Measurements from ENCODE around the gene MTCH1.

The MTCH1 gene

DNA sequence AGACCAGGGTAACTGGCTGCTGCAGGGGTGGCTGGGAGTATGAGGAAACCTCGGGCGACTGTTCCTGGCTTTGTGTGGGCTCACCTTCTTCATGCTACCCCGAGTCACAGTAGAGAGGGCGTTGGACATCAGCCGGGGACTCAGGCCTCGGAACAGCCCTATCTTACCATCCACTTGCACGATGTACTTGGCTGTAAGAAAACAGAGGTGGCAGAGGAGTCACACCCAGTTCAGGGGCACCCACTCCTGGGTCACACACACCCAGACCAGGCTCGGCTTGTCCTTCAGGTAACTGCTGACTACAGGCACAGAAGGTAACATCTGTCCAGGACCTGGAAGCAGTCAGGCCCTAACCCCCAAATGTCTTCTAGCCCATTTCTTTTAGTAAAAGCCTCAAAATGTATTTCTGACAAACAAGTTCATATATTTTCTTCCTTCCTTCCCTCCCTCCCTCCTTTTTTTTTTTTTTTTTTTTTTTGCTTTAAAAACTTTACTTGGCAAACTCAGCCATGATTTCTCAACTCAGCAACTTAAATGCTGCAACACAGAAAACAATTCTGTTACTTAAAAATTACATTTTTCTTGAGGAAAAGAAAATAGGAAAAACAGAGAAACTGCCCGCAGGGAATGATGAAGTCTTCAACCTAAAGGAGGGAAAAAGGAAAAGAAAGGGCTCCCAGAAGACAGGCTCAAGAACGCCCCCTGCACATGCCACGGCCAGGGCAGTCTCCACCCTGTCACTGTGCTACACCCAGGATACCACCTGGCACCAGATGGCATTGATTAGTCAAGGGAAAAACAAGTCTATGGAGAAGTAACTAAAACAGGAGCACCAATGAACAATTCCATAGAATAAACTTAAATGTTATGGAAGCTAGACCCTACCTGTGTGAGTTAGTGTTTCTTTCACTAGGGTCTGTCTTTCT, 7.3 kb downstream of the MTCH1 start:
- POLR2A ChIA-PET = interaction anchor here (0.9 to 1.7 kb wide), 2 partner anchors 7 to 39 kb away, joined by 3 to 6 read pairs; partner anchors contain the start of gene MTCH1

DNA sequence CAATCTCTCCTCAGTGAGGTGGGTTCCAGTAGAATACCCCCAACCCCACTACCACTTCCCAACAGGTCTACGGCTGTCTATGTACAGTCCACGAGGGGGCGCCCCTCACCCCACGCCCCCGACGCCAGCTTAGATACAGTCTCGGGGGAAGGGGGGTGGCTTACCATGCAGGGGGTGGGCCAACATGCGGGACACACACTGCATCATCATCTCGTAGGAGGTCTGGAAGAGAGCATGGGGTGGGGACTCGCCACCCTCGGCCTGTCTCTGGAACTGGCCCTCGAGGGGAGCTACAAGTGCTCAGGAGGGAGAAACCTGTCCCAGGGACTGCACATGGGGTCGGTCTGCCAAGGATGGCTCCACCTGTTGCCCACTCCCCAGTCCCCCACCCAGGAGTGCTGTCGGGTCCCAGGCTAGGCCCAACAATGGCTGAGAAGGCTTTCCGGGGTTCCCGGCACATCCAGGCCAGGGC, 8.5 kb downstream of the MTCH1 start:
- DNase-seq (ENCODE audit: extremely low spot score) = peak; percentile 58
- POLR2A ChIA-PET = interaction anchor here (0.6 to 1.7 kb wide), 2 partner anchors 9 to 11 kb away, joined by 3 to 6 read pairs; partner anchors contain the start of gene MTCH1
- CTCF ChIA-PET = interaction anchor here (0.6 to 3.4 kb wide), 7 partner anchors 10 to 233 kb away, joined by 3 to 22 read pairs (median 3); partner anchors contain the start of gene C6orf89
- TF ChIP-seq ARNT (IDR thresholded peaks at IDR 0.05) (no peak), SUZ12 (IDR thresholded peaks at IDR 0.05) (no peak), ZNF384 (IDR thresholded peaks at IDR 0.05) (no peak), L3MBTL2 (conservative IDR thresholded peaks at IDR 0.05) (no peak), LEF1 (IDR thresholded peaks at IDR 0.05; ENCODE audit: borderline replicate concordance) (no peak), CTBP1 (IDR thresholded peaks at IDR 0.05; ENCODE audit: borderline replicate concordance) (no peak), ELF4 (IDR thresholded peaks at IDR 0.05) (no peak), TARDBP (IDR thresholded peaks at IDR 0.05) (no peak), HDGF (IDR thresholded peaks at IDR 0.05; ENCODE audit: borderline replicate concordance) (no peak), SP1 (IDR thresholded peaks at IDR 0.05) (no peak), FOXM1 (IDR thresholded peaks at IDR 0.05; ENCODE audit: borderline replicate concordance) (no peak), FOXA1 (IDR thresholded peaks at IDR 0.05) (no peak), NFRKB (IDR thresholded peaks at IDR 0.05) (no peak), FOXK2 (IDR thresholded peaks at IDR 0.05) (no peak), BHLHE40 (IDR thresholded peaks at IDR 0.05; ENCODE audit: borderline replicate concordance) (no peak), PKNOX1 (IDR thresholded peaks at IDR 0.05) (no peak)

More for the DNA sequence above, 7.3 kb downstream of the MTCH1 start:
- TF ChIP-seq FOXM1 (IDR thresholded peaks at IDR 0.05; ENCODE audit: borderline replicate concordance) (no peak), SP1 (IDR thresholded peaks at IDR 0.05) (no peak), BHLHE40 (IDR thresholded peaks at IDR 0.05; ENCODE audit: borderline replicate concordance) (no peak), LEF1 (IDR thresholded peaks at IDR 0.05; ENCODE audit: borderline replicate concordance) (no peak), ZNF384 (IDR thresholded peaks at IDR 0.05) (no peak), TARDBP (IDR thresholded peaks at IDR 0.05) (no peak)
- no peak for DNase-seq (ENCODE audit: extremely low spot score)
- CTCF ChIA-PET = interaction anchor here (1.1 to 3.4 kb wide), 2 partner anchors 39 to 232 kb away, joined by 3 to 22 read pairs; no protein-coding TSS in a partner anchor

GRCh38 chr6:36976931-36977330, 9.1 kb downstream of the MTCH1 start:
- POLR2A ChIA-PET = interaction anchor here (1.7 kb wide), 1 partner anchor 9 kb away, joined by 6 read pairs; the partner anchor contains the start of gene MTCH1
- TF ChIP-seq PKNOX1 (IDR thresholded peaks at IDR 0.05) (no peak), SP1 (IDR thresholded peaks at IDR 0.05) (no peak), ARNT (IDR thresholded peaks at IDR 0.05) (no peak), CTBP1 (IDR thresholded peaks at IDR 0.05; ENCODE audit: borderline replicate concordance) (no peak), LEF1 (IDR thresholded peaks at IDR 0.05; ENCODE audit: borderline replicate concordance) (no peak), NFRKB (IDR thresholded peaks at IDR 0.05) (no peak), SUZ12 (IDR thresholded peaks at IDR 0.05) (no peak)
- no peak for DNase-seq (ENCODE audit: extremely low spot score)
- CTCF ChIA-PET = interaction anchor here (0.6 to 3.4 kb wide), 5 partner anchors 11 to 91 kb away, joined by 3 to 22 read pairs (median 3); partner anchors contain the start of gene C6orf89

GRCh38 chr6:36976509-36976908, 9.5 kb downstream of the MTCH1 start:
- DNase-seq (ENCODE audit: extremely low spot score) = no peak
- POLR2A ChIA-PET = interaction anchor here (1.1 kb wide), 1 partner anchor 8 kb away, joined by 3 read pairs; no protein-coding TSS in a partner anchor
- CTCF ChIA-PET = interaction anchor here (3.4 kb wide), 1 partner anchor 42 kb away, joined by 22 read pairs; no protein-coding TSS in a partner anchor
- TF ChIP-seq LEF1 (IDR thresholded peaks at IDR 0.05; ENCODE audit: borderline replicate concordance) (no peak), FOXK2 (IDR thresholded peaks at IDR 0.05) (no peak), ELF4 (IDR thresholded peaks at IDR 0.05) (no peak), NFRKB (IDR thresholded peaks at IDR 0.05) (no peak), FOXA1 (IDR thresholded peaks at IDR 0.05) (no peak), L3MBTL2 (conservative IDR thresholded peaks at IDR 0.05) (no peak), SP1 (IDR thresholded peaks at IDR 0.05) (no peak), SUZ12 (IDR thresholded peaks at IDR 0.05) (no peak), ARNT (IDR thresholded peaks at IDR 0.05) (no peak), FOXM1 (IDR thresholded peaks at IDR 0.05; ENCODE audit: borderline replicate concordance) (no peak), TARDBP (IDR thresholded peaks at IDR 0.05) (no peak), ZNF384 (IDR thresholded peaks at IDR 0.05) (no peak), CTBP1 (IDR thresholded peaks at IDR 0.05; ENCODE audit: borderline replicate concordance) (no peak), PKNOX1 (IDR thresholded peaks at IDR 0.05) (no peak), BHLHE40 (IDR thresholded peaks at IDR 0.05; ENCODE audit: borderline replicate concordance) (no peak), HDGF (IDR thresholded peaks at IDR 0.05; ENCODE audit: borderline replicate concordance) (no peak)

GRCh38 chr6:36976007-36976264, 10.1 kb downstream of the MTCH1 start:
- TF ChIP-seq FOXA1 (IDR thresholded peaks at IDR 0.05) (no peak), CTBP1 (IDR thresholded peaks at IDR 0.05; ENCODE audit: borderline replicate concordance) (no peak), NFRKB (IDR thresholded peaks at IDR 0.05) (no peak), ZNF384 (IDR thresholded peaks at IDR 0.05) (no peak), SP1 (IDR thresholded peaks at IDR 0.05) (no peak), PKNOX1 (IDR thresholded peaks at IDR 0.05) (no peak), FOXK2 (IDR thresholded peaks at IDR 0.05) (no peak), FOXM1 (IDR thresholded peaks at IDR 0.05; ENCODE audit: borderline replicate concordance) (no peak), BHLHE40 (IDR thresholded peaks at IDR 0.05; ENCODE audit: borderline replicate concordance) (no peak), L3MBTL2 (conservative IDR thresholded peaks at IDR 0.05) (no peak), SUZ12 (IDR thresholded peaks at IDR 0.05) (no peak), HDGF (IDR thresholded peaks at IDR 0.05; ENCODE audit: borderline replicate concordance) (no peak), ARNT (IDR thresholded peaks at IDR 0.05) (no peak), LEF1 (IDR thresholded peaks at IDR 0.05; ENCODE audit: borderline replicate concordance) (no peak), ELF4 (IDR thresholded peaks at IDR 0.05) (no peak), TARDBP (IDR thresholded peaks at IDR 0.05) (no peak)
- DNase-seq (ENCODE audit: extremely low spot score) = no peak
- ChIA-PET POLR2A (interaction anchor here (1.1 kb wide), 2 partner anchors 8 to 10 kb away, joined by 3 read pairs; partner anchors contain the start of gene MTCH1), CTCF (interaction anchor here (3.4 kb wide), 1 partner anchor 42 kb away, joined by 22 read pairs; no protein-coding TSS in a partner anchor)

Data from HEK293T (cell line).